BJ (cell line): ENCODE measurements around the gene FUT6. TPM values are rescaled to one million over a fixed set of nuclear protein-coding genes. Genes with fewer than 3 reads are reported as not detected.
"Not testable (repeated sequence)": the region's sequence is repeated elsewhere in the genome, so short reads cannot be mapped to it uniquely, and the experiment has no call there.

Experiments
- CTCF ChIA-PET: fragments of 350-600 bp; formaldehyde crosslinking; extraction: SDS; loops from one replicate; lab custom pipeline; 2021; ENCODE audit warnings: antibody characterized with exemption, inconsistent platforms; lab: Yijun Ruan, JAX
- POLR2A ChIA-PET: fragments of 300-600 bp; sonication (Branson Sonifier 250); formaldehyde crosslinking; extraction: SDS; loops from one replicate; lab custom pipeline; 2021; ENCODE audit warnings: antibody characterized with exemption; lab: Charles Lee
- DNase-seq: peaks from one replicate; pipeline ENCODE4 v3.0.0-alpha.2; 2011; ENCODE audit warnings: low read depth
- H3K27me3 ChIP-seq: 2 replicates; pipeline ENCODE4 v1.6.0; 2011; ENCODE audit warnings: low read length; ENCODE audit not compliant: control insufficient read depth, insufficient read depth
- H3K36me3 ChIP-seq: 2 replicates; pipeline ENCODE4 v1.5.1; 2011; ENCODE audit warnings: low read length; ENCODE audit not compliant: control insufficient read depth, insufficient read depth
- H3K4me3 ChIP-seq: 2 replicates; pipeline ENCODE4 v1.5.1; 2011; ENCODE audit warnings: low read depth, mild to moderate bottlenecking, control low read depth, low read length
- CTCF ChIP-seq: IDR thresholded peaks from 2 replicates; pipeline ENCODE4 v1.5.1; 2011; ENCODE audit warnings: low read depth, mild to moderate bottlenecking, control low read depth, inconsistent platforms, low read length, moderate library complexity; ENCODE audit not compliant: insufficient read depth
- polyA plus RNA-seq: library from polyadenylated mRNA; depleted of rRNA; stranded (reverse); fragments of >200 nt; gene quantifications from 2 replicates; pipeline ENCODE4 v1.2.3, GENCODE V29; 2011

FUT6 gene
- polyA plus RNA-seq, 1 experiment, result not detected

- POLR2A ChIA-PET, result interaction anchor here (0.5 kb wide), 1 partner anchor 92 kb away, joined by 4 read pairs; no protein-coding TSS in a partner anchor
Observed at GRCh38 chr19:5880604-5881078, 41.1 kb upstream of the FUT6 start.

GRCh38 chr19:5880196-5880595, 40.7 kb upstream of the FUT6 start:
- no peak for DNase-seq
- POLR2A ChIA-PET, result no interaction called here
- no peaks in the 10 kb centered on the region for H3K36me3 ChIP-seq
- no peak overlapping the region for H3K4me3 ChIP-seq
- H3K27me3 ChIP-seq, result peaks cover 3% of the 10 kb centered on the region
- TF ChIP-seq CTCF, result no peak
- CTCF ChIA-PET, result interaction anchor here (0.7 to 4.3 kb wide), 3 partner anchors 35 to 142 kb away, joined by 3 to 23 read pairs (median 4); no protein-coding TSS in a partner anchor

More at GRCh38 chr19:5880604-5881078, 41.1 kb upstream of the FUT6 start:
- TF ChIP-seq CTCF, result no peak
- no peaks in the 10 kb centered on the region for H3K36me3 ChIP-seq
- peaks cover 3% of the 10 kb centered on the region for H3K27me3 ChIP-seq
- CTCF ChIA-PET, result interaction anchor here (0.7 to 4.3 kb wide), 3 partner anchors 35 to 141 kb away, joined by 3 to 23 read pairs (median 4); no protein-coding TSS in a partner anchor
- no peak for DNase-seq
- no peak overlapping the region for H3K4me3 ChIP-seq

GRCh38 chr19:5877882-5878281, 38.4 kb upstream of the FUT6 start:
- peaks cover 3% of the 10 kb centered on the region for H3K27me3 ChIP-seq
- no peak for TF ChIP-seq CTCF
- ChIA-PET CTCF (interaction anchor here (1.4 kb wide), 1 partner anchor 13 kb away, joined by 4 read pairs; no protein-coding TSS in a partner anchor), POLR2A (no interaction called here)
- no peaks in the 10 kb centered on the region for H3K36me3 ChIP-seq
- DNase-seq, result no peak
- H3K4me3 ChIP-seq, result no peak overlapping the region

- DNase-seq, result no peak
- CTCF ChIA-PET, result interaction anchor here (1.9 kb wide), 1 partner anchor 73 kb away, joined by 11 read pairs; no protein-coding TSS in a partner anchor
- Histone ChIP-seq H3K4me3 (no peak overlapping the region), H3K36me3 (no peaks in the 10 kb centered on the region), H3K27me3 (peaks cover 3% of the 10 kb centered on the region)
- no peak for TF ChIP-seq CTCF
- POLR2A ChIA-PET, result interaction anchor here (0.6 kb wide), 1 partner anchor 19 kb away, joined by 8 read pairs; no protein-coding TSS in a partner anchor
Observed at GRCh38 chr19:5877427-5877826, 37.9 kb upstream of the FUT6 start.

DNA sequence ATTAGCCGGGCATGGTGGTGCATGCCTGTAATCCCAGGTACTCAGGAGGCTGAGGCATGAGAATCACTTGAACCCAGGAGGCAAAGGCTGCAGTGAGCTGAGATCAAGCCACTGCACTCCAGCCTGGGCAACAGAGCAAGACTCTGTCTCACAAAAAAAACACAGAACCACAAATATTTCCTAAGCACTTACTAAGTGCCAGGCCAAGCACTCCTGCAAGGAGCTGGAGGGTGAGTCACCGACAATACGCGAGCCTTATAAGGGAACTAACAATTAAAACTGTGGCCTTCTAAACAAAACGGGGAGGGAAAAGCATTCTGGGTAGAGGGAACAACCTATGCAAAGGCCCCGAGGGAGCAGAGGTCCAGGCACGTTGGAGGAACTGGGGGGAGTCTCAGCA, 35.0 kb upstream of the FUT6 start:
- DNase-seq, H3K36me3 ChIP-seq, CTCF ChIA-PET, H3K4me3 ChIP-seq, H3K27me3 ChIP-seq: not testable (repeated sequence)
- POLR2A ChIA-PET, result interaction anchor here (0.6 kb wide), 1 partner anchor 29 kb away, joined by 5 read pairs; no protein-coding TSS in a partner anchor
